ENCODE measurements around the gene TTC21A. TPM values are rescaled to one million over a fixed set of nuclear protein-coding genes. Genes with fewer than 3 reads are reported as not detected.

Gene TTC21A
- total and polyA plus RNA-seq, 2 of the 13 experiments (the other 11 are each of a cell fraction or from before 2014, with no cell fraction given), result 0.31 to 1.5 TPM

DNA sequence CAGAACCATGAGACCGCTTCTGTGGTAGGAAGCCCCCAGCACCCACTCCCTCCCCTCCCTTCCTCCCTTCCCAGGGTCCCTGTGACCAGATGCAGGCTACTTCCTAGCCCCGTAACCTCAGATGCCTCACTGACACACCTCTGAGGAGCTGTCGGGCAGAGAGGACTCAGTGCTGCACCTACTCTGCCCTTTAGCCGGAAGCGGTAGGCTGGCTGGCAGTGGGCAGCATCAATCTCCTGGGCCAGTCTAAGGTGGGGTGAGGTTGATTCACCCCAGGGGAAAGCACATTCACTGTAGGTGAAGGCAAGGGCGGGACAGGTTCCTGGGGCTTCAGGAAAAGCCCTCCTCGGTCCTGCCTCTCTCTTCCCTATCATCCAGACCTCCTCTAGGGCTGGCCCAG lies 26.8 kb downstream of the TTC21A start:
- H3K4me2 ChIP-seq (ENCODE audit: low read depth, low read length), result no peak overlapping the region
- no peaks in the 10 kb centered on the region for H3K9me3 ChIP-seq (ENCODE audit: low read length)
- no peaks in the 10 kb centered on the region; the same call in 1 of the 2 replicates for H4K20me1 ChIP-seq (ENCODE audit: insufficient read depth, low read length)
- 0 out of 5 replicates have a peak, but pooled peaks cover 0 to 1% of the 10 kb centered on the region in 2 experiments for H3K27me3 ChIP-seq (ENCODE audit: control insufficient read depth in 1 of 2, insufficient read depth in 2 of 2, low read length in 2 of 2)
- CTCF ChIA-PET (ENCODE audit: low intra/inter-chr PET ratio, low total read pairs), result no interaction called here
- intact Hi-C loops (cut with micrococcal nuclease; ENCODE audit: unreplicated experiment) (no loop called here), in situ Hi-C loops (cut with HindIII; ENCODE audit: extremely low pct_ligation_motif_present, low pct_unique_long_range_greater_than_20kb) (no loop called here)
- 37% methylated on average over 3 of the region's 7 CpGs for WGBS (ENCODE audit: low lambda C conversion rate)
- ATAC-seq, result no peak
- H3K9ac ChIP-seq (ENCODE audit: insufficient read depth, low read depth, low read length), result no peak overlapping the region
- POLR2A ChIA-PET, result no interaction called here
- FAIRE-seq, result no peak
- no peaks in the 10 kb centered on the region for H3K79me2 ChIP-seq (ENCODE audit: insufficient read depth, low read length)
- TF ChIP-seq, protein P1, sequence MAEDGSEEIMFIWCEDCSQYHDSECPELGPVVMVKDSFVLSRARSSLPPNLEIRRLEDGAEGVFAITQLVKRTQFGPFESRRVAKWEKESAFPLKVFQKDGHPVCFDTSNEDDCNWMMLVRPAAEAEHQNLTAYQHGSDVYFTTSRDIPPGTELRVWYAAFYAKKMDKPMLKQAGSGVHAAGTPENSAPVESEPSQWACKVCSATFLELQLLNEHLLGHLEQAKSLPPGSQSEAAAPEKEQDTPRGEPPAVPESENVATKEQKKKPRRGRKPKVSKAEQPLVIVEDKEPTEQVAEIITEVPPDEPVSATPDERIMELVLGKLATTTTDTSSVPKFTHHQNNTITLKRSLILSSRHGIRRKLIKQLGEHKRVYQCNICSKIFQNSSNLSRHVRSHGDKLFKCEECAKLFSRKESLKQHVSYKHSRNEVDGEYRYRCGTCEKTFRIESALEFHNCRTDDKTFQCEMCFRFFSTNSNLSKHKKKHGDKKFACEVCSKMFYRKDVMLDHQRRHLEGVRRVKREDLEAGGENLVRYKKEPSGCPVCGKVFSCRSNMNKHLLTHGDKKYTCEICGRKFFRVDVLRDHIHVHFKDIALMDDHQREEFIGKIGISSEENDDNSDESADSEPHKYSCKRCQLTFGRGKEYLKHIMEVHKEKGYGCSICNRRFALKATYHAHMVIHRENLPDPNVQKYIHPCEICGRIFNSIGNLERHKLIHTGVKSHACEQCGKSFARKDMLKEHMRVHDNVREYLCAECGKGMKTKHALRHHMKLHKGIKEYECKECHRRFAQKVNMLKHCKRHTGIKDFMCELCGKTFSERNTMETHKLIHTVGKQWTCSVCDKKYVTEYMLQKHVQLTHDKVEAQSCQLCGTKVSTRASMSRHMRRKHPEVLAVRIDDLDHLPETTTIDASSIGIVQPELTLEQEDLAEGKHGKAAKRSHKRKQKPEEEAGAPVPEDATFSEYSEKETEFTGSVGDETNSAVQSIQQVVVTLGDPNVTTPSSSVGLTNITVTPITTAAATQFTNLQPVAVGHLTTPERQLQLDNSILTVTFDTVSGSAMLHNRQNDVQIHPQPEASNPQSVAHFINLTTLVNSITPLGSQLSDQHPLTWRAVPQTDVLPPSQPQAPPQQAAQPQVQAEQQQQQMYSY (CRISPR knock-in tag; IDR thresholded peaks at IDR 0.05), result no peak
- TF ChIP-seq, protein P2, sequence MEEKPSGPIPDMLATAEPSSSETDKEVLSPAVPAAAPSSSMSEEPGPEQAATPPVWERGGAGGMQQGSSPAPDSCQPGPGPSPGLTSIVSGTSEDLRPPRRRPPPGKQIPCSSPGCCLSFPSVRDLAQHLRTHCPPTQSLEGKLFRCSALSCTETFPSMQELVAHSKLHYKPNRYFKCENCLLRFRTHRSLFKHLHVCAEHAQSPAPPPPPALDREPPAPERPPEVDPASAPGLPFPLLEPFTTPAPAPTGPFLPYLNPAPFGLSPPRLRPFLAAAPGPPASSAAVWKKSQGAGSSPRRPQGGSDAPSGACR (CRISPR knock-in tag; IDR thresholded peaks at IDR 0.05), result no peak
- no peak for TF ChIP-seq ZNF333 (CRISPR knock-in tag; IDR thresholded peaks at IDR 0.05; ENCODE audit: borderline replicate concordance)
- TF ChIP-seq ZNF75D (CRISPR knock-in tag; IDR thresholded peaks at IDR 0.05; ENCODE audit: borderline replicate concordance), result no peak
- TF ChIP-seq, protein P3, sequence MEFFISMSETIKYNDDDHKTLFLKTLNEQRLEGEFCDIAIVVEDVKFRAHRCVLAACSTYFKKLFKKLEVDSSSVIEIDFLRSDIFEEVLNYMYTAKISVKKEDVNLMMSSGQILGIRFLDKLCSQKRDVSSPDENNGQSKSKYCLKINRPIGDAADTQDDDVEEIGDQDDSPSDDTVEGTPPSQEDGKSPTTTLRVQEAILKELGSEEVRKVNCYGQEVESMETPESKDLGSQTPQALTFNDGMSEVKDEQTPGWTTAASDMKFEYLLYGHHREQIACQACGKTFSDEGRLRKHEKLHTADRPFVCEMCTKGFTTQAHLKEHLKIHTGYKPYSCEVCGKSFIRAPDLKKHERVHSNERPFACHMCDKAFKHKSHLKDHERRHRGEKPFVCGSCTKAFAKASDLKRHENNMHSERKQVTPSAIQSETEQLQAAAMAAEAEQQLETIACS (CRISPR knock-in tag; IDR thresholded peaks at IDR 0.05), result no peak
- no peak for TF ChIP-seq ZNF660 (CRISPR knock-in tag; IDR thresholded peaks at IDR 0.05; ENCODE audit: borderline replicate concordance, low read depth)
- no peak for TF ChIP-seq NCOR1 (IDR thresholded peaks at IDR 0.05; ENCODE audit: borderline replicate concordance, low read length)
- TF ChIP-seq ZEB1 (IDR thresholded peaks at IDR 0.05; ENCODE audit: insufficient replicate concordance, low read depth), result no peak
- TF ChIP-seq, protein P4, sequence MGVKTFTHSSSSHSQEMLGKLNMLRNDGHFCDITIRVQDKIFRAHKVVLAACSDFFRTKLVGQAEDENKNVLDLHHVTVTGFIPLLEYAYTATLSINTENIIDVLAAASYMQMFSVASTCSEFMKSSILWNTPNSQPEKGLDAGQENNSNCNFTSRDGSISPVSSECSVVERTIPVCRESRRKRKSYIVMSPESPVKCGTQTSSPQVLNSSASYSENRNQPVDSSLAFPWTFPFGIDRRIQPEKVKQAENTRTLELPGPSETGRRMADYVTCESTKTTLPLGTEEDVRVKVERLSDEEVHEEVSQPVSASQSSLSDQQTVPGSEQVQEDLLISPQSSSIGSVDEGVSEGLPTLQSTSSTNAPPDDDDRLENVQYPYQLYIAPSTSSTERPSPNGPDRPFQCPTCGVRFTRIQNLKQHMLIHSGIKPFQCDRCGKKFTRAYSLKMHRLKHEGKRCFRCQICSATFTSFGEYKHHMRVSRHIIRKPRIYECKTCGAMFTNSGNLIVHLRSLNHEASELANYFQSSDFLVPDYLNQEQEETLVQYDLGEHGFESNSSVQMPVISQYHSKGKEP (CRISPR knock-in tag; IDR thresholded peaks at IDR 0.05), result no peak
- no peaks in the 10 kb centered on the region for H3K4me1 ChIP-seq (ENCODE audit: insufficient read depth, low read length)
- no peak overlapping the region for H3K4me3 ChIP-seq (replicated peaks in 1 of 3; ENCODE audit: insufficient read depth in 1 of 3, low read depth in 2 of 3, low read length in 3 of 3)
- no TSS peak for BruUV-seq (replicated peaks)
- no peak overlapping the region for H2AFZ ChIP-seq (ENCODE audit: low read length)
- no peak overlapping the region for H3K27ac ChIP-seq (ENCODE audit: extremely low read length, insufficient read depth, low read length)
- H3K36me3 ChIP-seq (replicated peaks in 1 of 2; ENCODE audit: control insufficient read depth in 1 of 2, insufficient read depth in 2 of 2, low read length in 2 of 2), result no peaks in the 10 kb centered on the region
- no peak for DNase-seq (ENCODE audit: low spot score)

Measured in HepG2 (cell line).